Mammary epithelial cell (primary cell): ENCODE results near the gene ADAM10.

Experiments used
- CTCF ChIP-seq, 2 donors: IDR thresholded peaks in 1 of 2; conservative IDR thresholded peaks in 1 of 2; 2 replicates each; pipeline ENCODE4 v1.5.1; 2011 to 2012; ENCODE audit warnings: inconsistent platforms in 2 of 2, low read length in 2 of 2, mild to moderate bottlenecking in 2 of 2, control low read depth in 1 of 2, low read depth in 1 of 2; ENCODE audit not compliant: insufficient read depth in 1 of 2; ENCODE audit errors: extremely low read depth in 1 of 2
- EZH2 ChIP-seq: IDR thresholded peaks from 2 replicates; pipeline ENCODE4 v1.6.1; 2012; ENCODE audit warnings: low read length, inconsistent platforms, borderline replicate concordance

DNA sequence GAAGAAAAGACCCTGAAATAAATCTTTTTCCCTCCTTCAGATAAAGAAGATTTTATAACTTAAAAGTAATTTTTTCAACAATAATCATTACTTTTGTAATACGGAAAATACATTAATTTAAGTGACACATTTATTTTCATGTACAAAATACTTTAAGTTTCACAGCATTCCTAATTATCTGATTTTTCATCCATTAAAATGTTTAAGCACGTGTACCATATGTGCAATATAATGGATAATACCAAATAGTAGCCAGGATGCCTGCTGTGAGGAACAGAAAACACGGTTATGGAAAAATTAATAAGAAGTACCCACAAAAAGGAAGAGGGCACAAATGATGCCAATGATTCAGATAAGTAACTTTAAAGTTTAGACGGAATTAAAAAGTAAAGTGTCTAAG lies 33.5 kb downstream of the ADAM10 start:
- no peak for TF ChIP-seq EZH2
- no peak for TF ChIP-seq CTCF (conservative IDR thresholded peaks at IDR 0.05 in 1 of 2, IDR thresholded peaks at IDR 0.05 in 1 of 2; ENCODE audit: extremely low read depth in 1 of 2, insufficient read depth in 1 of 2, low read depth in 1 of 2, low read length in 2 of 2)
